Muscle of leg (tissue), 11 donors: Measurements from ENCODE around the gene COL4A6. TPM values are rescaled to one million over a fixed set of nuclear protein-coding genes. Genes with fewer than 3 reads are reported as not detected.

Source experiments
- DNase-seq: peaks from one replicate; pipeline ENCODE4 v3.0.0; 2013
- H3K27ac ChIP-seq: one replicate; pipeline ENCODE4 v1.5.1; 2013; ENCODE audit warnings: mild to moderate bottlenecking, low read length, control low read depth
- H3K27me3 ChIP-seq: one replicate; pipeline ENCODE4 v1.6.1; 2013; ENCODE audit warnings: low read length; ENCODE audit not compliant: control insufficient read depth, insufficient read depth
- H3K36me3 ChIP-seq: one replicate; pipeline ENCODE4 v1.6.1; 2013; ENCODE audit warnings: low read length; ENCODE audit not compliant: control insufficient read depth, insufficient read depth
- H3K4me1 ChIP-seq: one replicate; pipeline ENCODE4 v1.6.1; 2013; ENCODE audit warnings: low read length; ENCODE audit not compliant: control insufficient read depth, insufficient read depth
- H3K4me3 ChIP-seq: one replicate; pipeline ENCODE4 v1.5.1; 2013; ENCODE audit warnings: low read length, control low read depth
- H3K9me3 ChIP-seq: replicated peaks from 2 replicates; pipeline ENCODE4 v1.6.1; 2013; ENCODE audit warnings: low read depth, low read length; ENCODE audit not compliant: control insufficient read depth
- WGBS: methylation state at CpG from one replicate; pipeline ENCODE4 v1.1.5; 2013; ENCODE audit warnings: missing lambda C conversion rate; ENCODE audit not compliant: insufficient coverage; 5-methylcytosine and 5-hydroxymethylcytosine counted together
- polyA plus RNA-seq, 8 donors: library from polyadenylated mRNA; unstranded; fragments of 120-200 nt; gene quantifications; one replicate each; pipeline versions ENCODE4 v1.2.1 to v1.2.3, GENCODE V29; 2013; ENCODE audit warnings: inconsistent platforms in 1 of 8, low replicate concordance in 1 of 8; ENCODE audit not compliant: insufficient read length in 8 of 8, insufficient read depth in 1 of 8
- total RNA-seq: library from RNA; stranded (reverse); fragments of 120-200 nt; gene quantifications from one replicate; pipeline ENCODE4 v1.2.4, GENCODE V29; 2013

The COL4A6 gene
- total and polyA plus RNA-seq, 9 donors, result 1.6 to 3.5 (median 1.9) TPM

DNA sequence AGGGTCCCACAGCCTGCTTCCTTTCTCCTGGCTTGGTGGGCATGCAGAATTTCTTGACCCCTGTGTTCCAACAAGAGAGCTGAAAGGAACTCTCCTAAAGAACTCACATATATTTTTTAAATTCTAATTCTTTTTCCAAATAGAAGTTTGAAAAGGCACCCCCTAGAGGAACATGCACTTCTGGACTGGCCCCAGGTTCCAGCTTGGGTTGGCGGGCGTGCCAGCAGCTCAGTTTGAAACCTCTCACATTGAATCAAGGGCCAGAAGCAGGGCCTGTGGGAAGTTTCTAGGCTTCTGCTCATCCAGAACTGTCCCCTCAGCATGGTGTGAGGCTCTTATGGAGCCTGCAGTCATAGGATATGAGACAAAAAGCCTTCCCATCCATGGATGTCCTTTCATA is 214.0 kb downstream of the COL4A6 start:
- H3K4me1 ChIP-seq, result no peaks in the 10 kb centered on the region
- WGBS, result no CpG with 5 or more reads among the region's 2 CpGs
- H3K27me3 ChIP-seq, result peaks cover 24% of the 10 kb centered on the region
- H3K9me3 ChIP-seq, result no peaks in the 10 kb centered on the region
- H3K36me3 ChIP-seq, result no peaks in the 10 kb centered on the region
- no peak for DNase-seq
- no peak overlapping the region for H3K4me3 ChIP-seq
- no peak overlapping the region for H3K27ac ChIP-seq

DNA sequence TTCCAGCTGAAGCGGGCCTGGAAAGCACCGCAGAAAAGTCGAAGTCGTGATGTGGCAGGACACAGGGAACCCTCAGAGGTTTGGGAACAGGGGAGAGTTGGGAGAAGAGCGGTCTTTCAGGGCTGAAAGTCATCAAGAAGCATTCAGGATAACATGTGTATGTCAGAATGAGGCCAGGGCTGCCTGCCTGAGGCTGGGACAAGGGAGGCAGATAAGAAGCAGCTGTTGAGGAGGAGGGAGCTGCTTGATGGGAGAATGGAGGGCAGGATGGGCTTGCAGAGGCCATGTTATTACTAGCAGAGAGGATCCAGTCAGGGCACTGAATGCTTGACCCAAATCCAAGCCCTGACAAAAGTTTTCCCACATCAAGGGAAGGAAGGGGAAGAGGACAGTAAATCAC is 214.6 kb downstream of the COL4A6 start:
- 55% methylated on average over 5 of the region's 5 CpGs for WGBS
- Histone ChIP-seq H3K27me3 (peaks cover 21% of the 10 kb centered on the region), H3K27ac (no peak overlapping the region), H3K4me3 (no peak overlapping the region), H3K9me3 (no peaks in the 10 kb centered on the region), H3K36me3 (no peaks in the 10 kb centered on the region), H3K4me1 (no peaks in the 10 kb centered on the region)
- DNase-seq, result no peak

DNA sequence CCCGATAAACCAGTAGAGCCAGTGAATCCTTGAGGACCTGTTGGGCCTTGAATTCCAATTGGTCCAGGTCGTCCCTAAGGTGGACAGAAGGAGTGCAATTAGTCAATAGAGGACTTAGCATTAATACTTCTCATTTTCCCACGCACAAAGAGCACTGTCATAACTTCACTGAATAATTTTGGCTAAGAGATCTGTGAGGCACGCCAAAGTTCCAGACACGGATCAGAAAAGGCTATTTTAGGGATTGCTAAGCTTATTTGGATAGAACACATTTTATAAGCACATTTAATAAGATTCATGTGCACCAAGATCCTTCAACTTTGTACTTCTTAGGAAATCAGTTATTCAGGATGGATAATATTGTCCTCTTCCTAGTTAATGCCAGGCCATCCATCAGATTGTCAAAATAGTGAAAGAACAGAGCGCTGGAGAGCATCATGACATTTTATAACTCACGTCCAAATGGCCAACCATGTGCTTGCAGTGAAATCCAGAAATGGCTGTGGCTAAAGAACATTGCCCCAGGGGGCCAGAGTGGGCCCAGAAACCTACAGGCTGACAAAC is 216.8 kb downstream of the COL4A6 start:
- H3K9me3 ChIP-seq, result no peaks in the 10 kb centered on the region
- peaks cover 28% of the 10 kb centered on the region for H3K27me3 ChIP-seq
- no peaks in the 10 kb centered on the region for H3K36me3 ChIP-seq
- H3K4me3 ChIP-seq, result no peak overlapping the region
- H3K27ac ChIP-seq, result no peak overlapping the region
- 38% methylated on average over 2 of the region's 7 CpGs for WGBS
- peak; percentile 69 for DNase-seq
- H3K4me1 ChIP-seq, result peaks cover 3% of the 10 kb centered on the region

DNA sequence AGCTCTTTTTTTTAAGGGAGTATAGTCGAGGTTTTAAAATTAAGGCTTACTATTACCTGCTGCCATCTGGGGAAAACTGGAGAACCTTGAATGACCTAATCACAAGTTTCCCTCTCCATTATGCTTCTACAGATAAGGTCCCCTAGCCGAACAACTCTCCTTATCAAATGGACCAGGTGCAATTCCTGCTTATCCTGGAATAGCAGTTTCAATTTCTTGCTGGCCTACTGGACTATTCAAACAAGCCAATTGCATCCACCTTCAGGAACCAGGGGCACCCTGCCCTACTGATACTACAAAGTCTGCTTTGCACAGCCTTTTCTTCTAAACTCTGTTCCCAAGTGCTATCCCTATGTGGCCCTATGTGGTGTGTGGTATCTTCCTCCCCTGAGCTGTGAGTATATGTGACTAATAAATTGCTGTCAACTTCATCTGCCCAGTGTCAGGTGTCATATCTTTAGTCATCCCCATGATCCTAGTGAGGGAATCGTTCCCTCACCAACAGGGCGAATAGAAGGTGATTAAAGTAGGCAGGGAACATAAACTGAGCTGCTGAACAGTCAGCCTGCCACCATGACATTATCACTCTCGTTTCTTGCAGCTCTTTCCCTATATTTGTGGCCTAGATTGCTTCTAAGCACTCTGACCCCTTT is 218.1 kb downstream of the COL4A6 start:
- Histone ChIP-seq H3K9me3 (no peaks in the 10 kb centered on the region), H3K27me3 (peaks cover 29% of the 10 kb centered on the region), H3K4me3 (no peak overlapping the region), H3K4me1 (peaks cover 3% of the 10 kb centered on the region), H3K36me3 (no peaks in the 10 kb centered on the region), H3K27ac (no peak overlapping the region)
- no peak for DNase-seq
- WGBS, result 66% methylated on average over 2 of the region's 5 CpGs

DNA sequence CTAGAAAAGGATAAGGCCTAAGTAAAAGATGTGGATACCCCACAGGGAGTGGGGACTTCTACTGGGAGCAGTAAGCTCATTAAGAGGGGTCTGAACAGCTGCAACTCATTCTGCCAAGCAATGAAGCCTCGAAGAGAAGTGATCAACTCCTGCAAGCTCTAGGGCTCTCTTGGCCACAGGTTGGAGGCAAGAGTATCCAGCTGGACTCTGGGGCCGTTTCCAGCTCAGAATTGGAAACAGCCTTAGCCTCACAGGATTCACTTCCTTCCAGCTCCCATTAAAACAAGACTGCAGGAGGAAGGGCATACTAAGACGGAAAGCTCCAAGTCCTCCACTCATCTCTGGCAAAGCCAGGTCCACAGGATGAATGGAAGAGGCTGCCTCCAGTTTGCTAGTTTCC is 220.3 kb downstream of the COL4A6 start:
- H3K4me1 ChIP-seq, result peaks cover 3% of the 10 kb centered on the region
- no peak overlapping the region for H3K4me3 ChIP-seq
- H3K27ac ChIP-seq, result no peak overlapping the region
- 18% methylated on average over 2 of the region's 3 CpGs for WGBS
- no peaks in the 10 kb centered on the region for H3K9me3 ChIP-seq
- peak; percentile 81 for DNase-seq
- H3K36me3 ChIP-seq, result no peaks in the 10 kb centered on the region
- peaks cover 21% of the 10 kb centered on the region for H3K27me3 ChIP-seq

DNA sequence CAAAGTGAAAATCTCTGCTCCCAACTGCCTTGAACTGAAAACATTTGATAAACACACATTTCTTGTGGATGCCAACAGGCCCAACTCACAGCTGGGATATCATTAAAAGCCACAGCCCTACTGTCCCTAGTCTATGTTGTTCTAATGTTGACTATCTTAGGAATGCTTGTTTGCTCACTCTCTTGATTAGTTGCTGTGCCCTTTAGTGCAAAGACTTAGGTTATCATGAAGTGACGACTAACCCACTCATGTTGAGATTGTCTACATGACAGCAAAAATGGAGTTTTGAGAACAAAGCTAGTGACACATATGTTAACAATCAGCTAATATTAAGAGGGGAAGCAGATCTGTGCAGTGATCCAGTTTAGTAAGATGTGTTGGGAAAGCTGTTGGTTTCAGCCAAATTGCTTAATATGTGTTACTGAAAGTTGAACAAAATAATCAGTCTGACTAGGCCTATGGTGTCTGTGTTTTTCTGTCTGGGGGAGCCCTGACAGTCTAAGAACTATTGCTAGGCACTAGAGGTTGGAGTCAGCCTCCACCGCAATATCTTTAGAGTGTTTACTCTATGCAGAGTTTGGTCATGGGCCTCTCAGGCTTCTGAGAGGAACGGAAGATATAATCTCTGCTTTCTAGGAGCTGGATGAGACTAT is 221.2 kb downstream of the COL4A6 start:
- Histone ChIP-seq H3K36me3 (no peaks in the 10 kb centered on the region), H3K4me3 (no peak overlapping the region), H3K4me1 (peaks cover 3% of the 10 kb centered on the region), H3K27ac (peak overlapping the region; percentile 39), H3K27me3 (peaks cover 21% of the 10 kb centered on the region), H3K9me3 (no peaks in the 10 kb centered on the region)
- WGBS, result no CpG with 5 or more reads among the region's 3 CpGs
- peak; percentile 42 for DNase-seq

DNA sequence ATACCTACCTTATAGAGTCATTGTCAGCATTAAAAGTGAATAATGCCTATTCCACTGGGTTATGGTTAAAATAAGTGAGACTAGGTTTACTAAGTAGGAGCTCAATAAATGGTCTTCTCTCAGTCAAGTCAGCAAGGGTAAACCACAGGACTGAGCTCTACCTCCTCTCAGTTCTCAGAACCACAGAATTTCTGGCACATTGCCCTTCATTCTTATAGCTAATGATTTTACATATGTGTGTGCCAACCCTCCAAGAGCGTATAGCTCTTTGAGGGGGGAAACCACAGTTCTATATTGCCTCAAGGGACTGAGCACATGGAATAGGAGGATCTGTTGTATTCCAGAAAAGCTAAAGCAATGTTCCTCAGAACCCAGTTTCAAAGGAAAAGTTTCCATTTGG is 221.8 kb downstream of the COL4A6 start:
- no peak for DNase-seq
- WGBS, result no CpG with 5 or more reads among the region's 1 CpG
- Histone ChIP-seq H3K4me1 (peaks cover 3% of the 10 kb centered on the region), H3K4me3 (no peak overlapping the region), H3K27me3 (peaks cover 25% of the 10 kb centered on the region), H3K36me3 (no peaks in the 10 kb centered on the region), H3K9me3 (no peaks in the 10 kb centered on the region), H3K27ac (no peak overlapping the region)

DNA sequence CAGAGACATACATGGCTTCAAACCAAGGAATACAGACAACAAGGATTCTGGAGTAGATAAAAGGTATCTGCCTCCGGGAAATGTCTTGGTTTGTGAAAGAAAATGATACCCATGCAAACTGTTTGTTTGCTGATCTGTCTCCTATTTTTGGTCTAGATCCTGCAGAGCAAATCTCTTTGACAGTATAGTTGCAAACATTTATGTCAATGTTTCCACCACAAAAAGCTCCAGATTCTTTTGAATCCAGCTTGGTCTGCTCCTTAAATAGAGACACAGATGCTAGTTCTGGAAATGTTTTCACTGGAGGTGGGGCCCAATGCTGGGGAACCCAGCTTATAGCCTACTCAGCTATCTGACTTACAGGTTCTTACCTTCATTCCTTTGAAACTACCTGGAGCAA is 226.9 kb downstream of the COL4A6 start:
- no peaks in the 10 kb centered on the region for H3K9me3 ChIP-seq
- DNase-seq, result peak; percentile 53
- no peaks in the 10 kb centered on the region for H3K4me1 ChIP-seq
- no peak overlapping the region for H3K4me3 ChIP-seq
- no peak overlapping the region for H3K27ac ChIP-seq
- H3K36me3 ChIP-seq, result no peaks in the 10 kb centered on the region
- WGBS, result 100% methylated on average over 1 of the region's 1 CpG
- H3K27me3 ChIP-seq, result peaks cover 14% of the 10 kb centered on the region

DNA sequence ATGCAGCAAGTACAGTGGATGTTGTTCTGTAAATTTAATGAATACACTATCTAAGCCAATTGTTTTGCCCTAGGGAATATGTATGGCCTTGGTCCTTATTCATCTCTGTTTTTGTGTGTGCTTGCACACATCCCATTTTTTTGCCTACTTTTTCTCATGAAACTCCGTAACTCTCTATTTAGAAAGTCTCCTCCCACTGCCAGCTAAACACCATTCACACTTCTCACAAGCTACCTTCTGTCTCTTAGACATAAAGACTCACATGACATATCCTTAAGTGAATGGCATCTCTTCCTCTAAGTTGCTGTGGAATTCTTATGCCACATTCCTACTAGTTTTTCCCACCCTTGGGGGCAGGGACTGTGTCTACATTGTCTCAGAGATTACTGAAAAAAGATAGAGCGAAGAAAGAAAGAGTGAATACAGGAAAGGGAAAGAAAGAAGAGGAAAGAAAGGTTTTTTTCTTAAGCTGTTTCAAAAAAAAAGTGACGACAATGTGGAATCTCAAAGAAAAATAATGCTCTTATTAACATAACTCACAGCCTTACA is 229.1 kb downstream of the COL4A6 start:
- 91% methylated on average over 1 of the region's 3 CpGs for WGBS
- Histone ChIP-seq H3K27ac (no peak overlapping the region), H3K4me3 (no peak overlapping the region), H3K4me1 (no peaks in the 10 kb centered on the region), H3K27me3 (peaks cover 21% of the 10 kb centered on the region), H3K9me3 (no peaks in the 10 kb centered on the region), H3K36me3 (no peaks in the 10 kb centered on the region)
- DNase-seq, result no peak

DNA sequence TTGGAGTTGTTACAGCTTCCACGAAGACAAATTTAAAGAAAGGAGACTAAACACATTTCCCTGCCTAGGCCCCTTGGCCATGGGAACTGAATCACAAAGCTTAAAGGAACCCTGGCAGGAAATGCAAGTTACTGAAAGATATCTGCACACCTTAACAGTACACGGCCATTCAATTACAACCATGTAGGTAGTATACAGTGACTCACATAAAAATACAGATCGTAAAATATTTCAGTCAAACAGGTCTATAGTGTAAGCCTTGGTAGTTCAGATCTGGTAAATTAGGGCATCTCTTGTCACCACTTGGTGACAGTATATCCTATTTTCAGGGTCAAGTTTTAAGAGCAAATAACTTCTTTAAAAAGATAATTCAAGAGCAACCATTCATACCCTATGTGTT is 234.7 kb downstream of the COL4A6 start:
- WGBS, result no CpG with 5 or more reads among the region's 3 CpGs

More for the DNA sequence above, 234.7 kb downstream of the COL4A6 start:
- Histone ChIP-seq H3K4me1 (no peaks in the 10 kb centered on the region), H3K4me3 (no peak overlapping the region), H3K27ac (no peak overlapping the region), H3K36me3 (no peaks in the 10 kb centered on the region), H3K9me3 (no peaks in the 10 kb centered on the region), H3K27me3 (peaks cover 28% of the 10 kb centered on the region)
- no peak for DNase-seq
